Measurements from ENCODE around the gene FBN1.

FBN1 gene

GRCh38 chr15:48563934-48564333 lies 81.6 kb downstream of the FBN1 start:
- TF ChIP-seq CTCF (IDR thresholded peaks at IDR 0.05; ENCODE audit: low read depth, low read length) = no peak
- DNase-seq = no peak
- Histone ChIP-seq H3K27ac (no peak overlapping the region), H3K9me3 (ENCODE audit: severe bottlenecking) (no peaks in the 10 kb centered on the region), H3K27me3 (ENCODE audit: insufficient read depth, low read depth, severe bottlenecking) (no peaks in the 10 kb centered on the region), H3K4me3 (ENCODE audit: low read depth, low read length) (no peak overlapping the region), H3K36me3 (no peaks in the 10 kb centered on the region)

GRCh38 chr15:48560321-48561051 lies 85.0 kb downstream of the FBN1 start:
- Histone ChIP-seq H3K9me3 (ENCODE audit: severe bottlenecking) (no peaks in the 10 kb centered on the region), H3K27ac (no peak overlapping the region), H3K4me3 (ENCODE audit: low read depth, low read length) (no peak overlapping the region), H3K27me3 (ENCODE audit: insufficient read depth, low read depth, severe bottlenecking) (no peaks in the 10 kb centered on the region), H3K36me3 (no peaks in the 10 kb centered on the region)
- DNase-seq = no peak
- no peak for TF ChIP-seq CTCF (IDR thresholded peaks at IDR 0.05; ENCODE audit: low read depth, low read length)

GRCh38 chr15:48559285-48559684 lies 86.2 kb downstream of the FBN1 start:
- DNase-seq = no peak
- TF ChIP-seq CTCF (IDR thresholded peaks at IDR 0.05; ENCODE audit: low read depth, low read length) = no peak
- Histone ChIP-seq H3K9me3 (ENCODE audit: severe bottlenecking) (no peaks in the 10 kb centered on the region), H3K27me3 (ENCODE audit: insufficient read depth, low read depth, severe bottlenecking) (no peaks in the 10 kb centered on the region), H3K4me3 (ENCODE audit: low read depth, low read length) (no peak overlapping the region), H3K27ac (no peak overlapping the region), H3K36me3 (no peaks in the 10 kb centered on the region)

GRCh38 chr15:48558226-48558625 lies 87.3 kb downstream of the FBN1 start:
- Histone ChIP-seq H3K27me3 (ENCODE audit: insufficient read depth, low read depth, severe bottlenecking) (no peaks in the 10 kb centered on the region), H3K36me3 (no peaks in the 10 kb centered on the region), H3K4me3 (ENCODE audit: low read depth, low read length) (no peak overlapping the region), H3K9me3 (ENCODE audit: severe bottlenecking) (no peaks in the 10 kb centered on the region), H3K27ac (no peak overlapping the region)
- DNase-seq = no peak
- no peak for TF ChIP-seq CTCF (IDR thresholded peaks at IDR 0.05; ENCODE audit: low read depth, low read length)

GRCh38 chr15:48557335-48557734 lies 88.2 kb downstream of the FBN1 start:
- DNase-seq = no peak
- Histone ChIP-seq H3K36me3 (no peaks in the 10 kb centered on the region), H3K27ac (no peak overlapping the region), H3K9me3 (ENCODE audit: severe bottlenecking) (no peaks in the 10 kb centered on the region), H3K4me3 (ENCODE audit: low read depth, low read length) (no peak overlapping the region), H3K27me3 (ENCODE audit: insufficient read depth, low read depth, severe bottlenecking) (no peaks in the 10 kb centered on the region)
- TF ChIP-seq CTCF (IDR thresholded peaks at IDR 0.05; ENCODE audit: low read depth, low read length) = no peak
